NT2/D1 (cell line): ENCODE results near the gene TBXAS1.
A peak's percentile ranks its signal among the peaks of the same experiment; 100 is the strongest.

ENCODE experiments used
- DNase-seq: peaks from one replicate; pipeline ENCODE4 v3.0.0-alpha.2; 2011; ENCODE audit warnings: low read depth, low spot score
- H3K27me3 ChIP-seq: 2 replicates; pipeline ENCODE4 v1.6.0; 2011; ENCODE audit warnings: mild to moderate bottlenecking; ENCODE audit not compliant: insufficient read length, insufficient read depth
- H3K36me3 ChIP-seq: 2 replicates; pipeline ENCODE4 v1.6.1; 2011; ENCODE audit warnings: mild to moderate bottlenecking, low read length, mixed read lengths; ENCODE audit not compliant: insufficient read depth, insufficient read length
- H3K4me1 ChIP-seq: 2 replicates; pipeline ENCODE4 v1.5.1; 2011; ENCODE audit not compliant: insufficient read depth, insufficient read length
- H3K4me3 ChIP-seq: 2 replicates; pipeline ENCODE4 v1.5.1; 2011; ENCODE audit warnings: low read depth; ENCODE audit not compliant: insufficient read length
- H3K9ac ChIP-seq: 2 replicates; pipeline ENCODE4 v1.6.0; 2011; ENCODE audit warnings: low read depth; ENCODE audit not compliant: insufficient read length
- H3K9me3 ChIP-seq: 2 replicates; pipeline ENCODE4 v1.5.1; 2011; ENCODE audit warnings: mild to moderate bottlenecking, low read length; ENCODE audit not compliant: insufficient read depth
- SUZ12 ChIP-seq: IDR thresholded peaks from 2 replicates; pipeline ENCODE4 v1.6.1; 2011; ENCODE audit not compliant: insufficient read length, insufficient read depth; ENCODE audit errors: extremely low read depth
- YY1 ChIP-seq: IDR thresholded peaks from 2 replicates; pipeline ENCODE4 v1.6.1; 2011; ENCODE audit not compliant: insufficient read length, insufficient read depth
- ZNF274 ChIP-seq: IDR thresholded peaks from 2 replicates; pipeline ENCODE4 v1.6.1; 2011; ENCODE audit warnings: mild to moderate bottlenecking, low read depth, low read length

Gene TBXAS1

DNA sequence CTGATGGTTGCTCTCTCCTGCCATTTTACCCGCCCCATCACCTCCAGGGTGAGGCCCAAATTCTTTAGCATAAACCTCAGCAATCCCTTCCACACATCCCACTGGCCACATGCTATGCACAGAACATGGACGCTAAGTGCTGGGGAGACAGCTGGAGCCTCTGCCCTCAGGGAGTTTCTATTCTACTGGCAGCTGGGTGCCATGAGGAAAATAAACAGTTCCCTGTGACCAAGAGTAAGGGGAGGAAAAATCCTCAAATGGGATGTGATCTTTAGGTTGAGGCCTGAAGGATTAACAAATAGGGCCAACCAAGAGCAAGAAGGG is 232.5 kb downstream of the TBXAS1 start:
- H3K9me3 ChIP-seq: peaks cover 4% of the 10 kb centered on the region; the same call in 1 of the 2 replicates
- TF ChIP-seq SUZ12 (no peak), ZNF274 (no peak), YY1 (no peak)
- no peak overlapping the region for H3K4me3 ChIP-seq
- no peaks in the 10 kb centered on the region for H3K4me1 ChIP-seq
- no peak for DNase-seq
- H3K27me3 ChIP-seq: peaks cover 38% of the 10 kb centered on the region
- no peaks in the 10 kb centered on the region for H3K36me3 ChIP-seq
- no peak overlapping the region for H3K9ac ChIP-seq

DNA sequence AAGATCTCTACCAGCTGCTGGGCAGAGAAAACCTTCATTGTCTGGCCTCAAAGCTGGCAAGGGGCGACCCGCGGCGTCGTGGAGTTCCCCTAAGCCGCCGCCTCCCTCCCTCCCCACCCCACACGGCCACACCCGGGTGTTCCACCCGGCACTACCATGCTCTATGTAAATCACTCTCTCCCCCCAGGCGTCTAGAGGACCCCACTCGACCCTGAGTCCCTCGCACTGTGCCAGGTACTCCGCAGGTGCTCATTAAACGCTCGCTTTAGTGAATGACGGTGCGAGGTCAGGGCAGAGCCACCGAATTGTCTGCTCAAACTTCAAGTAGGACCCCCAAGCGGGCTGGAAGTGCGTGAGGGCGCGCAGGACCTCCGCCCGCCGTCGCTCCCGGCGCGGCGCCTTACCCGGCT is 233.1 kb downstream of the TBXAS1 start:
- Histone ChIP-seq H3K4me1 (no peaks in the 10 kb centered on the region), H3K9me3 (peaks cover 9% of the 10 kb centered on the region), H3K36me3 (no peaks in the 10 kb centered on the region), H3K9ac (peak overlapping the region; percentile 67), H3K4me3 (peak overlapping the region; percentile 51), H3K27me3 (peaks cover 38% of the 10 kb centered on the region)
- DNase-seq: no peak
- TF ChIP-seq ZNF274: no peak
- TF ChIP-seq YY1: no peak
- no peak for TF ChIP-seq SUZ12

DNA sequence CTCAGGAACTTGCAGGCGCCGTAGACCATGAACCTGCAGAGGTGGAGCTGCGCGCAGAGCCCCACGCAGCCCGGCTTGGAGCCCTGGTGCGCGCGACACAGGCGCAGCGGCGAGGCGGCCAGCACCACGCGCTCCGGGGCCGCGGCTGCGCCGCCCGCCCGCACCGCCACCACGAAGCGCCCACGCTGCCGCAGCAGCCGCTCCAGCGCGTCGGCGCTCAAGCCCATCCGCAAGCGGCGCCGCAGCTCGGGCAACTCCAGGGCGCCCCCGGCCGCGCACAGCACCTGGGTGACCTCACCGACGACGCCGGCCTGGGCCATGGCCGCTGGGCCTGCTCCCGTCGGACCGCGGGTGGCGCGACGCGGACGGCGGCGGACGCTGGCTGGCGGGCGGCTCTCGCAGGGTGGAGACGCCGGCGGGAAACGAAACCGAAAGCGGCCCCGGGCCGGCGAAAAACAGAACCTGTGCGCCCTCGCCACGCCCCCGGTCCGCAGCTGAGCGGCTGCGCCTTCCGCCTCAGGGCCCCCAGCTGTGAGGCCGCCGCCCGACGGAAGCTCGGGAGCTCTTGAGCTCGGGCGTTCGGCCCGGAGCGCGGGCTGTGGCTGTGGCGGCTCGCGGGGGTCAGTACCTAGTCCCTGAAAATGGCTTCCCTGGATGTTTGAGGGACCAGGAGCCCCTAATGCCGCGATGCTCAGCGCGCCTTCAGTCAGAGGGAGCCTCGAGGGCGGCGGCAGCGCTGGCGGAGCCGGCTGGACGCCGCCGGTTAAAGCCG is 233.7 kb downstream of the TBXAS1 start, which contains the start of gene PARP12:
Gene PARP12 (minus strand): TSS at position 424 of the 772 bp plus-strand sequence. CDS start 104 bp downstream, at position 320.
- peak within 1 kb of the TSS; percentile 51 for H3K4me3 ChIP-seq
- TF ChIP-seq ZNF274 (no peak), SUZ12 (no peak), YY1 (no peak)
- H3K36me3 ChIP-seq: no peaks in the 10 kb centered on the region
- peaks cover 38% of the 10 kb centered on the region for H3K27me3 ChIP-seq
- peaks cover 15% of the 10 kb centered on the region for H3K9me3 ChIP-seq
- peak within 1 kb of the TSS; percentile 67 for H3K9ac ChIP-seq
- no peaks in the 10 kb centered on the region for H3K4me1 ChIP-seq
- DNase-seq: peak; percentile 25

DNA sequence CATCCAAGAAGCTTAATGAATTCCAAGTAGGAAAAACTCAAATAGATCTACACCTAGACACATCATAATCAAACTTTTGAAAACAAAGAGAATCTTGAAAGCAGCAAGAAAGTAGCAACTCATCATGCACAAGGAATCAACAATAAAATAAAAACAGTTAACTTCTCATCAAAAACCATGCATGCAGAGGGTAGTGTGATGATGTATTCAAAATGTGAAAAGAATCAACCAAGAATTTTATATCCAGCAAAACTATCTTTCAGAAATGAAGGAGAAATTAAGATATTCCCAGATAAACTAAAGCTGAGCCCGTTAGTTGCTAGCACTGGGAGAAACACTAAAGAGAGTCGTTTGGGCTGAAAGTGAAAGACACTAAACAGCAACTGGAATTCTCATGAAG is 238.0 kb downstream of the TBXAS1 start:
- Histone ChIP-seq H3K9me3 (peaks cover 15% of the 10 kb centered on the region), H3K4me3 (no peak overlapping the region), H3K36me3 (no peaks in the 10 kb centered on the region), H3K4me1 (no peaks in the 10 kb centered on the region), H3K27me3 (peaks cover 21% of the 10 kb centered on the region), H3K9ac (no peak overlapping the region)
- DNase-seq: no peak
- TF ChIP-seq ZNF274 (no peak), SUZ12 (no peak), YY1 (no peak)

DNA sequence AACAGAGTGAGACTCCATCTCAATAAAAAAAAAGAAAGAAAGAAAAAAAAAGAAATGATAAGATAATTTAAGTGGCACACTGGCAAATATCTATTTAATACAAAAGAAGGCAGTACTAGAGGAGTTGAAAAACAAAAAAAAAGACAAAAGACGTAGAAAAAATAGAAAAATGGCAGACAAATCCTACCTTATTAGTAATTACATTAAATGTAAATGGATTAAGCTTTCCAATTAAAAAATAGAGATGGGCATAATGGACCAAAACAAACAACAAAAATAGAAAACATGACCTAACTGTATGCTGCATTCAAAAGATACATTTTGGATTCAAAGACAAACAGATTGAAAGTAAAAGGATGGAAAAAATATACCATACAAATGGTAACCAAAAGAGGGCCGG is 239.0 kb downstream of the TBXAS1 start:
- Histone ChIP-seq H3K36me3 (no peaks in the 10 kb centered on the region), H3K9me3 (peaks cover 15% of the 10 kb centered on the region), H3K27me3 (peaks cover 12% of the 10 kb centered on the region), H3K9ac (no peak overlapping the region), H3K4me1 (no peaks in the 10 kb centered on the region), H3K4me3 (no peak overlapping the region)
- DNase-seq: no peak
- no peak for TF ChIP-seq YY1
- TF ChIP-seq ZNF274: no peak
- no peak for TF ChIP-seq SUZ12

DNA sequence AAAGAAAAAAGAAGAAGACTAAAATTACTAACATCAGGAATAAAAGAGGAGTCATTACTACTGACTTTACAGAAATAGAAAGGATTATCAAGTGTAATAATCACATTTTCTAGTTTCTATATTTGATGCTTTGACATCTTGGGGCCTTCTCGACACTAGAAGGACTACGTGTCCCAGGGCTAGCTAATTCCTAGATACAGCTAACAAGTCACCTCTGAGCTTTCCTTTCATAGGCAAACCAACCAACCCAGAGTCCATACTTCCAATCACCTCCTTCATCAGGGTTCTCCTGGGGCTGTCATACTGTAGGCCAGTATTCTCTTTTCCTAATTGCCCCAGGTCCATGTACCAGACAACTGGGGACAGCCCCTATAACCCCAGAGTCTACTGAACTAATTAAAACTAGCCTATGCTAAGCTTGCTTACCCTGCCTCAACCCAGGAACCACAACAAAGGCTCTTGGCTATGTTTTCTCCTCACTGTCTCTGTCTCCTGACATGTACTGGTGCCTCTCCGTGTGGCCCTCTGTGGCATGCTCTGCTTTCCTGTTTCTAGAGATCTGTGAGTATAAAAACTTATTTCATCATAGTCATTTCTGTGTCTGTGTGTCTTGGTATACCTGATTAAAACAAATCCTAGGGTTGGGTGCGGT is 240.4 kb downstream of the TBXAS1 start:
- no peak overlapping the region for H3K4me3 ChIP-seq
- peaks cover 15% of the 10 kb centered on the region for H3K9me3 ChIP-seq
- no peak for TF ChIP-seq YY1
- TF ChIP-seq SUZ12: no peak
- no peak for TF ChIP-seq ZNF274
- DNase-seq: no peak
- H3K27me3 ChIP-seq: no peaks in the 10 kb centered on the region
- no peak overlapping the region for H3K9ac ChIP-seq
- H3K4me1 ChIP-seq: no peaks in the 10 kb centered on the region
- no peaks in the 10 kb centered on the region for H3K36me3 ChIP-seq
